Activated naive CD8-positive, alpha-beta T cell treated with anti-CD3 and anti-CD28 coated beads, Interleukin-2, amount 50 U/mL, for 16 hours (primary cell): ENCODE data around the gene VAC14.

Experiments used
- DNase-seq: peaks from one replicate; pipeline ENCODE4 v3.0.0-alpha.2; 2020; ENCODE audit warnings: low read depth, low spot score

VAC14 gene

GRCh38 chr16:70708366-70709246 lies 92.4 kb downstream of the VAC14 start:
- no peak for DNase-seq

DNA sequence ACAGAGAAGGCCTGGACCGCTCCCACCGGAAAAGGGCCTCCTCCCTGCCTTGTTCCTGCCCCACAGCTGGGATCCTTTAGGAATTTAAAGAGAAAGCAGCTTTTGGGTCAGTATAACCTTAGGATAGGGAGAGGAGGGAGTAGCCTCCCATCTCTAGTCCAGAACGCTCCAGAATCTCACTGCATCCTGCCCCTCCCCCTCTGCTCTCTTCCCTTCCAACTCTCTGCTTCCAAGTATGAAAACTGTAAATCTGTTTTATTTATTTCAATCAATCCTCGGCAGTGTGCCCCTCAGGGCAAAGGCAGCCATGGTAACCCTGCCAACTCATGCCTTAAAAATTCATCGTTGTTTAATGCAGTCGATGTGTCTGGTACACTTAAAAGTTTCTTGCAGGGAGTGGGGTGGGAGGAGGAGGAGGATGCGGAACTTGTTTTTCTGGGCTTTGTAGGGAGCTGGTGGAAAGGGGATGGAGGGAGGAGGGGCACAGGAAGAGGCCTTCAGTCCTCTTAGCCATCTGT lies 94.0 kb downstream of the VAC14 start:
- DNase-seq, result no peak

DNA sequence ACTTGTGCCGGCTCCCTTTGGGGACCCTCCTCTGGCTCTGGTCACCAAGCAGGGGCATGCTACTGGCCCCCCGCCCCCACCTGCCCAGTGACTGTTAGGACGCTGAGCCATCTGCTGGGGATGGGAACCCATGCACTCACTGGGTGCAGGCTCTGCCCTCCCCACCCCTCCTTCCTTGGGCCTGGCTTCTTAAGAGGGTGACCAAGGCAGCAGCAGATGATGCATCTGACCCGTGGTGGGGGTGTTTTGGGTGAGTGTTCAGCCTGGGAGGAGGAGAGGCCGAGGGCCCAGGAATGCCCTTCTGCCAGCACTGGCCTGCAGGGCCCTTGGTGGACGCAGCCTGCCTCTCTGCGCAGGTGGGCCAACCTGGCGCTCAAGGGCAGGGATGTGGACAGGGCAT lies 95.9 kb downstream of the VAC14 start:
- DNase-seq, result no peak

DNA sequence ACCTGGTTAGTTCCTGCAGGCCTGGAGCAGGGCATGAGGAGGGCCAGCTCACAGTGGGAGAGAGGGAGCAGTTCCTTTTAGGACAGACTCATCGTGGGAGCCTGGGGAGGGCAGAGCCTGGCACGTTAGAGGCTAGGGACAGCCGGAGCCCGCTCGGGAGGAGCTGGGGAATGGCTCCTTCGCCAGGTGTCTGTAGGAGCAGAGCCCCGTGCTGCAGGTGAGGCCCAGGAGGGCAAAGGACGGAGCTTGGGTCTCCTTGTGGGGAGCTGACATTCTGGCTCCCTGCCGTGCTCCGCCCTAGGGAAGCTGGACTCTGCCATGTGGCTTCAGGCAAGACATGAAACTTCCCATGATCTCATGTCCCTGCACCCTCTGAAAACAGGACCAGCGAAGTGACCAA lies 96.4 kb downstream of the VAC14 start:
- no peak for DNase-seq

DNA sequence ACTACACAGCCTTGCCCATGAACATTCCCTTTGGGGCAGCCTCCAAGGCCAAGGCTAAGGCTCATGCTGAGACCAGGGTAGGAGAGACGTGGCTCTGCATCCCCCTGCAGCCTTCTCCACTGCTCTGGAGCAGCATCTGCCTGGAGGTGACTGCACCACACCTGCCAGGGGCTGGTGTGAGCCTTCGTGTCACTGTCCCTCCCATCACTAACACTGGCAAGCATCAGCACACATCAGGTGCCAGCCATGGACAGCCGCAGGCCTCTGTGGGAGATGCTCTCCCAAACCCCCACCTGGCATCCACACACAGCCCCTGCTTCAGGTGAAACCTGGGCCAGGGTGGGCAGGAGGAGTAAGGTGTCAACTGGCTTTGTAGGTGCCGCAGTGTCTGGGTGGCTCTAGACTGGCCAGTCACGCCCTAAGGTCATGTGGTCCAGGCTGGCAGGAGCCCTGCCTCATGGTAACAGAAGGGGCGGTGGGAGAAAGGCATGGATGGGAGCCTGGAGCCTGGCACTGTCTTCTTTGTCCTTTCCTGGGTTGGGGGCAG lies 97.0 kb downstream of the VAC14 start:
- DNase-seq, result no peak

DNA sequence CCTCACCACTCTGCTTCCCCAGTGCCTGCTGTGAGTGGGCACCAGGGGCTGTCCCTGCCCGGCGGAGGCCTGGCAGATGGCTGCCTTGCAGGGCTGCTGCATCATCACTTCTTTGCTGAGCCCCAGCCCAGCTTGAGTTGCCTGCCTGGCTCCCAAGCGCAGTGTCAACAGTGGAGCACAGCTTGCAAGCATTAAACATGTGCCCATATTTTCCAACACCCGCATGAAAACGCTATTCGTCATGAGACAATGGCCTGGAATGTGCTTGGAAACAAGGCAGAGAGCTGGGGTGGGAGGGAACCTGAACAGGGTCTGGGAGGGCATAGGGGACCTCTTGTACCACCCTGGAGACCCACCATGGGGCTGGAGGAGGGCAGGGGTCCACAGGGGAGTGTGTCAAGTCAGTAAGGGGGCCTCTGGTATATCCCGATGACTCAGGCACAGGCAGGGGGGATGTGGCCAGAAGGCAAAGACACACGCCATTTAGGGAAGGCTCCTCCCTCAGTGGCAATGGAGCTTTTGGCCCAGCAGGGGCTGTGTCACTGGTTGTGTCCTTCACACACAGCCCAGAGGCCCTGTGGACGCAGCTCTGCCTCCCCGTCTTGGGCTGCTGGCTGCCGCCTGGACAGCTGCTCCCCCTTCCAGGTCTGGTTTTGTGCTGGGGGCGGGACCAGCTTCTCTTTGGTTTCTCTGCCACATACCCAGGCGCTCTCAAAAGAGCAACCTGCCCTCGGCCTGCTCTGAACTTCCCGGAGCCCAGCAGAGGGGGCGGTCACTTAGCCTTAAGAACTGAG lies 97.7 kb downstream of the VAC14 start:
- DNase-seq, result no peak

DNA sequence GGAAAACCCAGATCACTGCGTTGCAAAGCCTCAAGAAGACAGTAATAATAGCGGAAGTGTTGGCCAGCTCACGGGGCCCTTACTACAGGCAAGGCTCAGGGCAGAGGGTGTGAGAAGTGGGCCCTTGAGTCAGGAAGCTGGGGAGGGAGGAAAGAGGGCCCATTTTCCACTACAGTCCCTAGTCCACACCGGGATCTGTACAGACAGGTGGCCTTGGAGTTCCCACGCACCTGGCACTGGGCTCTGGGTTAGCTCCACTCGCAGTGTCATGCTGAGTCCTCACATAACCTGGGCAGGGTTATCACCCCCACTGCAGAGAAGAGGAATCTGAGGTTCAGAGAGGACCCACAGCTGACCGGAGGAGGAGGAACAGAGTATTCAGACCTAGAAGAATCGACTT lies 98.3 kb downstream of the VAC14 start:
- DNase-seq, result no peak

GRCh38 chr16:70701998-70702397 lies 99.0 kb downstream of the VAC14 start:
- no peak for DNase-seq

- DNase-seq, result no peak
Measured at GRCh38 chr16:70701596-70701995, 99.4 kb downstream of the VAC14 start.

GRCh38 chr16:70701036-70701435 lies 99.9 kb downstream of the VAC14 start:
- no peak for DNase-seq

GRCh38 chr16:70700101-70701020 lies 100.6 kb downstream of the VAC14 start:
- DNase-seq, result no peak

DNA sequence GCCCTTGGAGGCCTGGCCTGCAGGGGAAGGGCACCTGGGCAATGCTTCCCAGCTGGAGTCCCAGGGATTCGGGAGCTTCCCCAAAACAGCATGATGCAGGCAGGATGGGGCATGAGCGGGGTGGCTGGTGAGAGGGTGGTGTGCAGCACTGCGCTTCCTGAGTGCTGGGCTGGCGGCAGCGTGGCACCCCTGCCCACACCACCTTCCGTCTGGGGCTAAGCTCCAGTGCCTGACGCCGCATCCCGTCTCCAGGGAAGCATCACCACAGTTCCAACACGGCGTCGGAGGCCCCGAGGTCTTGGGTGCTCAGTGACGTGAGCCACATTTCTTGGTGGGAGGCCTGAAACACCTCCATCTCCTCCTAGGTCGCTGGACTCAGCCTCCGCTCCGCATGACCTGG lies 101.3 kb downstream of the VAC14 start:
- DNase-seq, result no peak

DNA sequence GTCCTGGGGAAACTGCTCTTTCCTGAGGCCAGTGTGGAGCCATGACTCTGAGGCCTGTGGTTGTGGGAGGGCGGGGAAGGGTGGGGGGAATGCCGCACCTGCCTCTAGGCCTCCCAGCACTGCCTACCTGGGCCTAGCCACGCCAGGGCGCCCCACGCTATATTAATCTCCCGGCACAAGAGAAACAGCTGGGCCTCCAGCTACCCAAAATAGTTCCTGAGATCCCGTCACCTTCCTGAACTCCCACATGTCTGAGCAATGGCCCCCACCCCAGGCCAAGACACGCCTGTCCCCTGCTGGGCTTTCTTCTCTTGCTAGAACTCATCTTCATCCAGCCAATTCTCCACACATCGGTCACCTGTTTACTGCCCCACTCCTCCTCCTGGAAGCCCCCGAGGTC lies 102.1 kb downstream of the VAC14 start:
- no peak for DNase-seq

- no peak for DNase-seq
Measured at GRCh38 chr16:70697594-70698170, 103.3 kb downstream of the VAC14 start.

GRCh38 chr16:70696952-70697593 lies 103.9 kb downstream of the VAC14 start:
- DNase-seq, result no peak

DNA sequence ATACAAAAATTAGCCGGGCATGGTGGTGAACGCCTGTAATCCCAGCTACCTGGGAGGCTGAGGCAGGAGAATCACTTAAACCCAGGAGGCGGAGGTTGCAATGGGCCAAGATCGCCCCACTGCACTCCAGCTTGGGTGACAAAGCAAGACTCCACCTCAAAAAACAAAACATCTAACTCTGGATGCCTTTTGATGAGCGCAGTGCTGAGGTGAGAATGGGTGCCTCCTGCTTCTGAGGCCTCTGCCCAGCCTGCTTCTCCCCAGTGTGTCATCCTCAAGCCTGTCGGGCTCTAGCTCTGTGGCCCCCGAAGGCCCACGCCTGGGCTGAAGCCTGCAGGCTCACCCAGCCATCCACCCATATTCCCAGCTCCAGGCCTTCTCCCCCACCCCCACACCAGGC lies 104.6 kb downstream of the VAC14 start:
- DNase-seq, result no peak

DNA sequence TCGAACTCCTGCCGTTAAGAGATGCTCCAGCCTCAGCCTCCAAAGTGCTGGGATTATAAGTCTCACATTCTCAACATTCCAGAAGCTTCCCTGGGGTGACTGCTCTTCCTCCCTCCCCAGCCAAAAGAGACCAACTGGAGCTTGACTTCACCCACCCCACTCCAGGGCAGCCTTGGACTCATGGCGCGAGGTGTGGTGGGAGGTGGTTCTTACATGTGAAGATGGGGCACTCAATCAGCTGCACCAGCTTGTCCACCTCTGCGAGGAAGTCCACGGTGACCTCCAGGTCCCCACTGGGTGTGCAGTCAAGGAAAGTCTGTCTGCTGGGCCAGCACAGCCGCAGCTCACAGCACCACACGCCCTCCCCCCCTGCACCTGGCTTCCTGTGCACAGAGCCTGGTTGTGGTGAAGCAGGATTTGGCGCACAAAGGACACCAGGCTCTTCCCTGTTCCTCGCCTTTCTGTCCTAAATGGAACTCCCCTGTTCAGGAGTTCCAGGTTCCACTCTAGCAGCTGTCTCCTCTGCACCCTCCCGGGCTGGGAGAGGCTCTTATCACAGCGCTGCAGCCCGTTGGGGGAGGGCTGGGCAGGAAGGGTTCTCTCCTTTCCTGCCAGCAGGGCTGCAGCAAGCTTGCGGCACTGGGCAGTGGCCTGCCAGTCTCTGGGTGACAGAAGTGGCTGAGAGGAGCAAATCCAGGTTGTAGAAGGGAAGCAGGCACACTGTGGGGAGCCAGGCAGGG lies 105.5 kb downstream of the VAC14 start:
- no peak for DNase-seq

GRCh38 chr16:70694868-70695218 lies 106.1 kb downstream of the VAC14 start:
- DNase-seq, result no peak

DNA sequence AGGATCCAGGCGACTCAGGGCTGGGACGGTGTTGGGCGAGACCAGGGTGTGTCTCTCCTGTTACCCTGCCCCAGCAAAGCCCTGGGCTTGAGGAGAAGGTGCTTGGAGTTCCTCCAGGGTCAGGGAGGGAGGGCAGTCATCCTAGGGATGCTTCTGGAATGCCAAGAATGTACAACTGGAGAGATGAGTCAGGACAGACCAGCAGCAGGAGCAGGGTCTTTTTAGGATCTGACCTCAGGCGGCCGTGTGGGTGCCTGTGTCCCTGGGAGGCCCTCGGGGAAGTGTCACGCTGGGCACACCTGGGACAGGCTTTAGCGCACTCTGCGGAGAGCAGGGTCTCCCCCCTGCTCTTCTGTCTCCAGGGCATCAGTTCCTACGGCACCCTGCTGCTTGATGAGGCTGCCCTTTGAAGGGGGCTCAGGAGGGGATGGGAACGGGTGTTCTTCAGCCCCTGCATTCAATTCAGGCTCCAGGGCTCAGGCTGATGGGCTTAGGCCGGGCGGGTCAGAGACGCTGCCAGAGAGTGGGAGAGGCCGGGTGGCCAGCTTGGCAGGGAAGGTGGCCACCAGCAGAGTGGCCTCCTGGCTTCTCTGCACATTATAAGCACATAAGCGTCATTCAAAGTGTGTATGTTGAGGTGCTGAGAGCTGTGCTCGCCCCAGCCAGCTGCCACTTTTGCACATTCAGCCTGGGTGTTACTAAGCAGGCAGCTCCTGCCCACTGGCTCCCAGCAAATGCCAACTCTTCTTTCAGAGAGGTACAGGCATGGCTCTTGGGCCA lies 106.7 kb downstream of the VAC14 start:
- no peak for DNase-seq
